ENCODE results near the gene KCNQ2. TPM values are rescaled to one million over a fixed set of nuclear protein-coding genes. Genes with fewer than 3 reads are reported as not detected.

KCNQ2 gene
- total and polyA plus RNA-seq, 10 donors: 0.13 to 3.5 (median 0.45) TPM; not detected in 2

DNA sequence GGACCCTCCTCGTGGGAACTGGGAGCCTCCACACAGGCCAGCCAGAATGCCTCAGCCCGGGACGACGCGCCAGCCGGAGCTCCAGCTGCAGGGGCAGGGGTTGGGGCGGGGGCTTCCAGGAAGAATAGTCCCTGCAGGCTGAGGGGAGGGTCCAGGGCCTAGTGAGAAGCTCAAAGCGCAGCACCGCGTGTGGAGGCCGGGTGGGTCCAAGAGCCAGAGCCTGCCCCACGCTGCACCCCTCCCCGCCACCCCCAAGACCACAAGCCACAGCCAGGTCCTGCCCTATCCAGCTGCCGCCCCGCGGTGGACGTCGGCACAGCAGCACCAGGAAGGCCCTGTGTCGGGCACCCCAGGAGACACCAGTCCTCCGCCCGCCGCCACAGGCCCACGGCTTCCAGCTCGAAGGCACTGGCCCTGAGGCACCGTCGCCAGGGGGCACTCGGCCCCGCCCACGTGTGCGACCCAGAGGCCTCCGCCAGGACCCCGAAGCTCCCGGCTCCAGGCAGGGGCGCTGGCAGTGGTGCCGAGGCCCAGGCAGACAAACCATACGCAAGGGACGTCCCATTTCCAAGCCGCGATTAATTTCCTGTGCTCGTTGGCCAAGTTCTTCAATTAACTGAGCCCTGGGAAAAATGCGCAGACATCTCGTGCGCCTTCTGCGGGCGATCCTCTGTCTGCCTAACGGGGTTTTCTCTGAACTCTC is 19.5 kb downstream of the KCNQ2 start:
- Histone ChIP-seq H3K9me3 (no peaks in the 10 kb centered on the region), H3K4me1 (peaks cover 0 to 36% (median 20%) of the 10 kb centered on the region in 6 donors), H3K4me3 (no peak overlapping the region), H3K36me3 (no peaks in the 10 kb centered on the region), H3K27ac (no peak overlapping the region), H3K27me3 (replicated peaks in 1 of 7) (peaks cover 0 to 96% (median 66%) of the 10 kb centered on the region in 7 donors)
- no peak for DNase-seq
- no peak for TF ChIP-seq POLR2AphosphoS5 (IDR thresholded peaks at IDR 0.05)
- TF ChIP-seq POLR2A (IDR thresholded peaks at IDR 0.05): no peak
- TF ChIP-seq, protein P1, sequence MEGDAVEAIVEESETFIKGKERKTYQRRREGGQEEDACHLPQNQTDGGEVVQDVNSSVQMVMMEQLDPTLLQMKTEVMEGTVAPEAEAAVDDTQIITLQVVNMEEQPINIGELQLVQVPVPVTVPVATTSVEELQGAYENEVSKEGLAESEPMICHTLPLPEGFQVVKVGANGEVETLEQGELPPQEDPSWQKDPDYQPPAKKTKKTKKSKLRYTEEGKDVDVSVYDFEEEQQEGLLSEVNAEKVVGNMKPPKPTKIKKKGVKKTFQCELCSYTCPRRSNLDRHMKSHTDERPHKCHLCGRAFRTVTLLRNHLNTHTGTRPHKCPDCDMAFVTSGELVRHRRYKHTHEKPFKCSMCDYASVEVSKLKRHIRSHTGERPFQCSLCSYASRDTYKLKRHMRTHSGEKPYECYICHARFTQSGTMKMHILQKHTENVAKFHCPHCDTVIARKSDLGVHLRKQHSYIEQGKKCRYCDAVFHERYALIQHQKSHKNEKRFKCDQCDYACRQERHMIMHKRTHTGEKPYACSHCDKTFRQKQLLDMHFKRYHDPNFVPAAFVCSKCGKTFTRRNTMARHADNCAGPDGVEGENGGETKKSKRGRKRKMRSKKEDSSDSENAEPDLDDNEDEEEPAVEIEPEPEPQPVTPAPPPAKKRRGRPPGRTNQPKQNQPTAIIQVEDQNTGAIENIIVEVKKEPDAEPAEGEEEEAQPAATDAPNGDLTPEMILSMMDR (IDR thresholded peaks at IDR 0.05 in 8 of 11, conservative IDR thresholded peaks at IDR 0.05 in 3 of 11): peak in 1 of 11 experiments; percentile 39
- intact Hi-C loops (cut with DNase I; ENCODE audit: low total_unique reads): no loop called here
- WGBS, 5 donors: 38 to 75% (median 52%) methylated on average over 16 to 46 of the region's 46 CpGs

DNA sequence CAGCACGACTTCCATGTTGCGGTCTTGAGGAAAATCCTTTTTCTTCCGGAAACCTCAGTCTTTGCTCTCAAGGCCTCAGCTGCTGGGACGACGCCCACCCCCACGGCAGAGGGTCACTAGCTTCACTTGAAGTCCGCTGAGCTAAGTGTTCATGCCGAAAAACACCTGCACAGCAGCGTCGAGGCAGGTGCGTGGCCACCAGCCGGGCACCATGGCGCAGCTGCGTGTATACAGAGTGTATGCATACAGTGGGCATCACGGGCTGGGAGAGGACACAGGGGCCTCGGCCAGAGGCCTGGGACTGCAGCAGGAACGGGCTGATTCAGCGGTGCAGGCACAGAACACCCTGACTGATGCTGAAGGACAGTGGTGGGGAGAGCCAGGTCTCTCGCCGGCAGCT is 20.1 kb downstream of the KCNQ2 start:
- 82 to 90% (median 86%) methylated on average over 16 to 20 of the region's 20 CpGs for WGBS, 5 donors
- H3K4me3 ChIP-seq: no peak overlapping the region
- intact Hi-C loops (cut with DNase I; ENCODE audit: low total_unique reads): no loop called here
- peaks cover 0 to 96% (median 66%) of the 10 kb centered on the region in 7 donors for H3K27me3 ChIP-seq (replicated peaks in 1 of 7)
- H3K36me3 ChIP-seq: no peaks in the 10 kb centered on the region
- H3K4me1 ChIP-seq: peaks cover 0 to 30% (median 17%) of the 10 kb centered on the region in 6 donors
- TF ChIP-seq, protein P1 (IDR thresholded peaks at IDR 0.05 in 8 of 11, conservative IDR thresholded peaks at IDR 0.05 in 3 of 11): no peak
- H3K27ac ChIP-seq: no peak overlapping the region
- DNase-seq: no peak
- no peaks in the 10 kb centered on the region for H3K9me3 ChIP-seq

DNA sequence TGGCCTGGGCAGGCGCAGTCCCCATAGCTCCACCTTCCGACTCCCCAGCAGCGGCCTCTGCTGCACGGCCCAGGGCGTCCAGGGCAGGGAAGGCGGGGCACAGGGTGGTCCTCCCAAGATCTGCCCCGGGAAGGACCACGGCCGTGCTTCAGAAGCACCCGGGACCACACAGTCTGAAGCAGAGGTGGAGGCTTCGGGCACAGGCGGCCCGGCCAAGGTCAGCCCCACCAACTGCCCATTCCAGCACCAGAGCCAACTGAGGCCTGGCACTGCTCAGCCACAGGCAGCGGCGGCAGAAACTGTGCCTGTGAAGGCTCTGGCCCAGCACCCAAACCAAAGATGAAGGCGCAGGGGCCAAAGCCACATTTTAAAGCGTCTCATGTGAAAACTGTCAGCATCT is 20.6 kb downstream of the KCNQ2 start:
- Histone ChIP-seq H3K36me3 (no peaks in the 10 kb centered on the region), H3K27me3 (replicated peaks in 1 of 7) (peaks cover 0 to 96% (median 64%) of the 10 kb centered on the region in 7 donors), H3K4me1 (peaks cover 0 to 25% (median 15%) of the 10 kb centered on the region in 6 donors), H3K27ac (no peak overlapping the region), H3K4me3 (no peak overlapping the region), H3K9me3 (no peaks in the 10 kb centered on the region)
- intact Hi-C loops (cut with DNase I; ENCODE audit: low total_unique reads): no loop called here
- WGBS, 5 donors: 91 to 94% (median 93%) methylated on average over 15 to 17 of the region's 17 CpGs
- no peak for TF ChIP-seq POLR2AphosphoS5 (IDR thresholded peaks at IDR 0.05)
- TF ChIP-seq, protein P1 (IDR thresholded peaks at IDR 0.05 in 8 of 11, conservative IDR thresholded peaks at IDR 0.05 in 3 of 11): no peak
- no peak for TF ChIP-seq POLR2A (IDR thresholded peaks at IDR 0.05)
- no peak for DNase-seq

DNA sequence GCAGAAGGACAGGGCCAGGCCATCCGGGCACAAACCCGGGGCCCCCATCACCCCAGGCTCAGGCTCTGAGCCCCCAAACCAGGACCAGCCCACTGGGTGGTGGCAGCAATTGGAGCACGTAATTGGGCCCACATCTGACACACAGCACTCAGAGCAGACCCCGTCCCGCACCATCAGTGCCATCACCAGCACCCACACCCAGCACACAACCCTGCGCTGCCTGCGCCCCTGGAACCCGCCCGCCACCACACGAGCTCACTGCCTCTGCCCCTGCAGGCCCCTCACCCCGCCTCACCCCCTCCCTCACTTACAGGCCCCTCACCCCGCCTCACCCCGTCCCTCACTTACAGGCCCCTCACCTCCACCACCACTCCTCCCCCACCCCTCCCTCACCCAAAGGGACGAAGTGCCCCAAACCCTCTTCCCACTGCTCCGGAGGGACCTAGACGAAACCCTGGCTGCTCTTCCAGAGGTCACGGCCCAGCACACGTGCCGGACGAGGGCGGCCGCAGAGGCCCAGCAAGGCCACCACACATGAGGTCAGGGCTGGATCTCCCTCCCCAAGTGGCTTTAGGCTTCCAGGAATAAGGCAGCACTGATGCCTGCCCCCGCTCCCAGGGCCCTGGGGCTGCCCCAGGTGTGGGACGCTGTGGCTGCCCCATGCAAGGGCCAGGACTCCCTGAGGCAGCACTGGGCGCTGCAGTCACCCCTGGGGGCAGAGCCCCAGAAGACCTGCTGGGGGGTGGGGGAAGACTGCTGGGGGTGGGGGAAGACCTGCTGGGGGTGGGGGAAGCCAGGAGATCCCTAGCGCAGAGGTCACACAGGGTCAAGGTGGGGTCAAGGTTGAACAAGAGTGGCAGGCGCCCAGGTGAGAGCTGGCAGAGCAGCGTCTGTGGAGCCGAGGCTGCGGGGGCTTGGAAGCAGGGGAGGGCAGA is 22.4 kb downstream of the KCNQ2 start:
- 76 to 93% (median 80%) methylated on average over 27 to 30 of the region's 30 CpGs for WGBS, 5 donors
- peaks cover 0 to 93% (median 48%) of the 10 kb centered on the region in 7 donors for H3K27me3 ChIP-seq (replicated peaks in 1 of 7)
- intact Hi-C loops (cut with DNase I; ENCODE audit: low total_unique reads): no loop called here

More for the DNA sequence above, 22.4 kb downstream of the KCNQ2 start:
- Histone ChIP-seq H3K27ac (no peak overlapping the region), H3K4me1 (peaks cover 0 to 23% (median 15%) of the 10 kb centered on the region in 6 donors), H3K36me3 (no peaks in the 10 kb centered on the region), H3K9me3 (no peaks in the 10 kb centered on the region), H3K4me3 (no peak overlapping the region)
- no peak for DNase-seq
- peak in 1 of 3 donors; percentile 63 for TF ChIP-seq POLR2AphosphoS5 (IDR thresholded peaks at IDR 0.05)
- TF ChIP-seq, protein P1 (IDR thresholded peaks at IDR 0.05 in 8 of 11, conservative IDR thresholded peaks at IDR 0.05 in 3 of 11): no peak

Measured in spleen (tissue), 11 donors.